NCI-H2227 treated with DMSO at 0.1 percent for 48 hours (cell line): Measurements from ENCODE around the gene KANK4.

ENCODE experiments used
- DNase-seq: peaks from one replicate; lab custom pipeline; 2025; lab: John Stamatoyannopoulos, UW

Gene KANK4

DNA sequence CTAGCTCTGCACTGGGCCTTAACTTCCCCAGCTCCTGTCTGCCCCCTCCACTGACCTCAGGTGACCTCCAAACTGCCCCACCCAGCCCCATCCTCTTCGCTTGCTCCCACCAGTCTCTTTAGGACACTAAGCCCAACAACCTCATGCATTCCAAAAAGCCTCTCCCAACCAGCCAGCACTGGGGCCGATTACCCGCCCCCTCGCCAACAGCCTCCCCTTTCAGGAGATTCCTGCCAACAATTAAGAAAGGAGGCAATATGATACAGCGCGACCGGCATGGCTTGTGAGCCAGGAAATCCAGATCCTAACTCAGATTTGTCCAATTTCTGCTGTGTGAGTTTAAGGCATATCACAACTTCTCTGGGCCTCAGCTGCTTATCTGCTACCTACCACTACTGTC lies 14.7 kb downstream of the KANK4 start:
- no peak for DNase-seq

DNA sequence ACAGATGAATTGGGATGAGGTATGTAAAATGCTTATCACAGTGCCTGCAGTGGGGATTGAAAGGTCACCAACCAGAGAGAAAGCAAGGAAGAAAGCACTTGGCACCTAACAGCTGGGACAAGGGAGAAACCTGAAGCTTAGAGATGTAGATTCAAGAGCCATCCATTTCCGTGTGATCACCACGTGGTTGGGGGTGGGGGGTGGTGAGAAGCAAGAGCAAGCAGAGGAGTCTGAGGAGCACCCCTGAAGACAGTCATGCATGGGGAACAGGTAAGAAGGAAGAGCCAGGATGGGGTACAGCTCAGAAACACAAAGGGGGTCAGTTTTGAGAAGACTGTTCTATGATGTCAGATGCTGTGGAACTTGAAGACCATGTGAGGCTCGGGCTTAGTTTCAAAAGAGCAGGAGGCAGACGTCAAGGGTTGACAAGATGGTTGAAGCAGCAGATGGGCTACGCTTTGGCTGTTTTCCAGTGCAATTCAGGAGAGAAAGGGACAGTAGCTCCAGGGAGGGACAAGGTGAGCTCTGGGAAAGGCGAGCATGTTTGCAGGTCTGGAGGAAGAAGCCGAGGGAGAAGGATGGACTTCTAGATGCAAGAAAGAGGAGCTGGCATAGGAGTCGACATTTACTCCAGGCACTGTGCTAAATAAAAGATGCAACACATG lies 17.4 kb downstream of the KANK4 start:
- DNase-seq = no peak

DNA sequence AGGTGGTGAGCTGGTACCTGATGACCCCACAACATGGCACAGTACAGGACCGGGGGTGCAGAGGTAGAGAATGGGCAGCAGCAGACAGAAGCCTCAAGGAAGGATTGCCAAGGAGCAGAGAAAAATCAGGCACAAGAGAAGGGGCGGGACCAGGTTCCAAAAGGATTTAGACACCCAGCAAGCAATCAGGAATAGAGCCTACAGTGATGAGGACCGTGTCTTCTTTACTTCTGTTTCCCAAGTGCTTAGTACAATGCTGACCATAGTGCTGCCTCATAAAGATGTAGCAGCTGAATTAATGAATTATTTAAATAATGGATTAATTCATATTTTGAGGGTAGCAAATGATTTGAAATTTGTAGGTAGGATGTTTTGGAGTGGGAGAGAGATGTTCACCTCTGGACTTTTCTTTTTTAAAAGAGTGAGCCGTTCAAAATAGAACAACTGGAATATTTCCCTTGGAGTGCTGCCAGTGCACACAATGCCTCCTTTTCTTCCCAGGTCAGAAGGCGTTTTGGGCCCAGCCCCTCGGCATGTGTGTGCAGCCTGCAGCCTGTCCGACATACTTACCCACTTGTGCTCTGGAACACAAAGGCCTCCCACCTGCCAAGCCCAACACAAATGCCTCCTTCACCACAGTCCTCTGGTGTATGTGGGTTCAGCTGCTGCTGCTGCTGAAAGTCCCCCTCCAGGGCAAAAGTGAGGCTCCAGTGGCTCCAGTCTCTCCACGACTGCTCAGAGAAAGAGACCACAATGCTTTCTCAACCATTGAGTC lies 19.6 kb downstream of the KANK4 start:
- peak; percentile 28 for DNase-seq

DNA sequence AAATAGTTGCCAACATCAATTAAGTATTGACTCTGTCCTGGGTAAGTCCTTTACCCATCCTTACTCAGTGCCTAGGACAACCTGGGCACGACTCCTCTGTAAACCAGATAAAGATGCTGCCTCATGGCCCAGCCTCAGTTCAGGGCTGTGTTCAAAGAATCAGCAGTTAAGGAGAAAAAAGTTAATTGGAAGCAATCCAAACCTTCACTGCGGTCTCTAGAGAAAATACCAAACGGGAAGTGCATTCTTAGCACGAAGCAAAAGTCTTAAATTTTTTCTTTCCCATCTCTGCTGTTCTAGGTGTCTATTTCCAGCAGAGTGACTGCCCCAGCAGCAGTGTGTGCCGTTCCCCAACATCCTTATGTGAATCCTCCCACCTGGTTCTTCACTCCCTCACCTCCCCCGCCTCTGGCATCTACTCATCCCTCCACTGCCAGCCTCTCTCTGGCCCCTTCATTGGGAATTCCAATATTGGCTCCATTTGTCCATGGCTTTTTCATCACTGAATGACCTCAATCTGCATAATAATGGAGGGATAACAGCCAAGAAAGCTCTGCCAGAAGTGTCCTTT lies 23.2 kb downstream of the KANK4 start:
- DNase-seq = no peak

DNA sequence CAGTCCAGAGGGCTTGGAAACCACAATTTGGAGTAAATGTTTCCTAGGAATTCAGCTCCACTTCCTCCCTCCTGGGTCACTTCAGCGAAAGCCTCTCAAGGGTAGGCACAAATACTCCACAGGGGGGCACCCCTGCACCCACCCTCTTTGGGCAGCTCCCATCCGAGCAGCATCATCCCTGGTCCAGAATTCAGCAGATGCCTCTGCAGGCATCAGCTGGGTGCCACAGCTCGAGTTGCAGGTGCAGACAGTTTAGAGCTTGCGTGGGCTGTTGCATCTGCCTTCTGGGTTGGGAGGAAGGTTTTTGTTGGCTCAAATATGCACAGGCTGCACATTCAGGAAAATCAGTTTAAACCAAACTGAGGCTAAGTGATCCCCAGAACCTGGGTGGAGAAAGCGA lies 25.0 kb downstream of the KANK4 start:
- DNase-seq = no peak

DNA sequence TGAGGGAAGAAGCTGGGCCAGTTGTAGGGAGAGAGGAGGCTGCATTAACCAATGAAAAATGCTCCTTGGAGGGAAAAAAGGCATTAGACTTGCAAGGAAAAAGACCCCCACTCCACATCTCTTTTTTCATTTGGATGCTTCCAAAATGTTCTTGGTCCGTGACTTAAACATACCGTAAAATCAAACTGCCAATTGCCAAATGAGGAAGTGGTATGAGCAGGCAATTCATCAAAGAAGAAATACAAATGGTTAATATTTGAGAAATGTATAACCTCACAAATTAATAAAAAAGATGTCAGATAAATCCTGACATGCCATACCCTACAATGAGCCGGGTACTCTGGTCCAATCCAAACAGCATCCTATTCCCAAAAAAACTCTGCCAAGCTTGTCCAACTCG lies 30.6 kb downstream of the KANK4 start:
- DNase-seq = no peak

DNA sequence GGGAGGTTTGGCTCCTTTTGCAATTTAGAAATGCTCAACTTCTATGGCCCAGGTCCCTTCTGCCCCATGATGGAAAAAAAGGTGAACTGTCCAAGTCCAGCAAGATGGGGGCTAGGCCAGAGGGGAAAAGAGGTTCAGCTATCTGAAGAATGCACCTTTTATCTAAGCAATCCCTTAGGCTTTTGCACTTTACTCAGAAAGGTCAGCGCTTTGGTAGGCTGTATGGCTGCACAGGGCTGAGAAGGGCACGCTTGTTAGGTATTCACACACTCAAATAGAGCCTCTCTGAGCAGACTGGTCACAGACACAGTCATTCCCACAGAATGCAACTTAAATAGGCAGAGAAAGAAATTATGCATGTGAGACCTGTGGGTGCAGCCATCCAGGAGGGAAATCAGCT lies 31.0 kb downstream of the KANK4 start:
- DNase-seq = no peak

DNA sequence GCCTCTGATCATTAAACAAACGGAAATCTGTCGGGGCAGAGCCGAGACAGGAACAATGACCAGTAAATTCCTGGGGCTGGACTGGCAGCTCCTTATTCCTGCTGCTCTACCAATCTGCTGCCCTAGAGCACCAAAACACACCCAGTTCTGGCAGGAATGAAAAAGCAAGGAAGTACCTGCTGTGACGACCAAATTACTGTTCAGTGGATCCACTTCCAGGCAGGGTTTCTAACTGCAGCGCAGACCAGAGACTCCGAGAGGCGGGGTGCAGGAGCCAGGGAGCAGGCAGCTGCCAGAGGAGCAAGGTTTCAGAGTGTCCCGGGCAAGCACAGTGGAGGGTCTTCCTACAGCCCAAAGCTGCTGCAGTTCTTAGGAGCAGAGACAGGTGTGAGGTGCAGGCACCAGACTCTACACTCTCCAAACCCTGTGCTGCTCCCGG lies 32.4 kb downstream of the KANK4 start:
- DNase-seq = peak; percentile 29

DNA sequence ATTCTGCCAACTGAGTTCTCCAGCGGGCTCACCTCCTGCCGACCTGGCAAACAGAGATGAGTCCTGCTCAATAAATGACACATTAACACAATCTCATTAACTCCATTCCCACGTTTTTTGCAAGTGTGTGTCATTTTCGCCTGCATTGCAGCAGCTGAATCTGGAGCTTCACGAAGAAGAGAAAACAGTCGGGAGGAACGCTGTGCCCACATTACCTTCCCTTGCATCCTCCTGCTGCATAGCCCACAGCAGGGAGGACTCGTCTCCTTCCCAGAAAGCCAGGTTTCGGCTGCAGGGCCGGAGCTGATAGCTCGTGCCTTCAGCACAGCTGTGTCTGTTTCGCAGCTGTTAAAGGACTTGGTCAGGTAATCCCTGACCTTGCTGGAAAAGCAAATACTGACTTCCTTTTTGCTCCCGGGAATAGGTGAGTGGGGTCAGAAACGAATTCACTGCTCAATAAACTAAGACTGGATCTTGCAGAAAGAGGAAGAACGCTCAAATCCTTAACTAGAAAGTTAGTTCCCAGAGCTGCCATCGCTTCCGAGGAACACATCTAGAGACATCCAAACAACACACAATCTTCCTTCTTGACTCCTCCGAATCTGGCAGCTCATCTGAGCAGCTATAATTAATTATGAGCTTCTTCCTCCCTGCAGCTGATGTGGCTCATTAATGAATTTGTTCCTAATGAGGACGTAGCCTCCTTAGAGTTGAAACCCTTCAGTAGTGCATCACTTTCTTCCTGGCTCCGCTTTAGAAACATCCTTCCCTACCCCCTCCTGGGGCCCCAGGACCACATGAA lies 33.0 kb downstream of the KANK4 start:
- no peak for DNase-seq

DNA sequence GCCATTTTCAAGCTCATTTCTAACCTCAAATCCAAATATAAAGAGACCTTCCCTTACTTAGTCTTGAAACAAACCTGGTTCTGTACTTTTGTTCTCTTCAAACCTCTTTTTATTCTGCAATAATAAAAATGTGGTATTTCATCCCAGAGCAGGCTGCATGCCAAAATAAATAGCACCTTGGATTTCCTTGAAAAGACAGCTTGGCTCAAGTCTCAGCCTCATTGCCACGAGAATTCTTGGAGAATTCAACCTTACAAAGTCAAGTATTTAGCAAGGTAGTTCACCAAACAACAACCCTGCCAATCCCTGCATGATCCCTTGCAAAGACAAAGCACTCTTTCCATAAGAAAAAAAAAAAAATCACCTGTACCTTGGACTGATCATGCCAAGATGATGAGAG lies 33.8 kb downstream of the KANK4 start:
- no peak for DNase-seq

DNA sequence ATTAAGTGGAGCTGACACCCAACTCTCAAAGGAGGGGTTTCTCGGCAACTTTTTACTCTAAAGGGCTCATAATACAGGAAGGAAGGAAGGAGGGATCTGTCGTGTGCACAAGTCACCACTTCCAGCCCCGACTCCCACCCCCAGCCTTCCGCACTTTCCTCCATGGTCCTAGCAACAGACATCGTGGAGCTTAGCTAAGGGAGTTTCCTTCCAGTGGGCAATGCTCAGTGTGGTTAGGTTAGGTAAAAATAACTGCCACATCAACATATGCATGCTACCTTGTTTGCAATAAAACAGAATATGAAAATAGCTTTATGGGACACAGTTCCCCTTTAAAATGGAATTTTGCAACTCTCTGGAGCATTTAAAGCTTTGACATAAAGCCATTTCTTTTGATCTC lies 35.2 kb downstream of the KANK4 start:
- no peak for DNase-seq

DNA sequence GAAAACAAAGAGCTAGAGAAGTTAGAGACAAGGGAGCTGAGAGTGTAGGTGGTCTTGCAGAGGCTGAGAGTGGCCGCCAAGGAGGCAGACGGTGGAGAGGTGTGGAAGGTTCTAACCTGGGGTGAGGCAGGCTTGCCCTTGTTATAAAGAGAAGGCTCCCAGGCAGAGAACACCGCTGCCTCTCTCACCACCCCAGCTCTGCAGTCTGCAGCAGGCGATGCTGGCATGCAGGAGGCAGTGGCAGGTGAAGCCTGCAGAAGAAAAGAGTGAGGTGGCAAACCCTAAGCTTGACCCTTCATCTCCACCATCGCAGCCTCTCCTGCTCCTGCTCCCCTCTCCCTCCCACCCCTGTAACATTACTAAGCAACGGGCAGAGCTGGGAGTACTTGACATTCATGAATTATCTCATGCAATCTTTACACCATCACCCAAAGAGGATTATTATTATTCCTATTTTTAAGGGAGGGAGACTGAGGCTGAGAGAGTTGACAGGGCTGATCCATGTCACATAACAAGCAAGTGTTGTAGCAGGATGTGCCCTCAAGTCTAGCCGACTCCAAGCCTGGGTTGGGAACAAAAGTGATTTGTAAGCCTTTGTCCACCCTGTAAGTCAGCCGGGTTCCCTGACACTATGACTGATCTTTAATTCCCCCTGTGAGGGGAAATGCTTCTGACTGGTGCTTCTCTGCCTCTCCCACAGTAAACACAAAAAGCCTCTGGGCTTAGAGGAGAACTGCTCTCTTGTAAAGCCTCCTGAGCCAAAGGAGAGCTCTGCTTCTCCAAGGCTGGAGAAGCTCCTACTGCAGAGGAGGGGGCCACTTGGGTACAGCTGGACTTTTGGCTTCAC lies 36.1 kb downstream of the KANK4 start:
- DNase-seq = no peak

DNA sequence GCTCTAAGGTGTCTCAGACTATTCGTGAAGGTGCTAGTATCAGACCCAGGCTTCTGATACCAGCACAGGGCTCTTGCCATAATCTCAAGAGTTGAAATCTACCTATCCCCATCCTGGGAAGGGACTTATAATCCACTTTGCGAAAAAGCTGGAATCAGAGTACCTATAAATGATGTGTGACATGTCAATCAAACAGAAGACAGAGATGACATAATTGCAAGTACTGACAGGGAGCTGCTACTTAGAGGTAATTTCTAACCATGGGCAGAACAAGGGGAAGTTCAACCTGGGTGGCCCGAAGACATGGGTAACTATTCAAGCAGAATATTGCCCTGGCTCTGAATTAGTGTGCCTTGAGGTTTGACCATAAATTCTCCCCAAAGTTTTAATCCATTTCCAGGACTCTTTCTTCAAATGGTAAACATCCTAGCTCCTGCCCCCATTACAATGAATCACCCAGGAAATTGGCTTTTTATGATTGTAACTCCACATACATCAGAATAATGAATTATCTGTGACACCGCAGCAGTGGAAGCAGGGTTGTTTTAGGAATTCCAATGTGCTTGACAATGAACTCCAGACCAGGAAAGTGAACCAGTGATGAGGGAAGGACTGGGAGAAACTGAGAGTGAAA lies 37.2 kb downstream of the KANK4 start:
- DNase-seq = no peak

DNA sequence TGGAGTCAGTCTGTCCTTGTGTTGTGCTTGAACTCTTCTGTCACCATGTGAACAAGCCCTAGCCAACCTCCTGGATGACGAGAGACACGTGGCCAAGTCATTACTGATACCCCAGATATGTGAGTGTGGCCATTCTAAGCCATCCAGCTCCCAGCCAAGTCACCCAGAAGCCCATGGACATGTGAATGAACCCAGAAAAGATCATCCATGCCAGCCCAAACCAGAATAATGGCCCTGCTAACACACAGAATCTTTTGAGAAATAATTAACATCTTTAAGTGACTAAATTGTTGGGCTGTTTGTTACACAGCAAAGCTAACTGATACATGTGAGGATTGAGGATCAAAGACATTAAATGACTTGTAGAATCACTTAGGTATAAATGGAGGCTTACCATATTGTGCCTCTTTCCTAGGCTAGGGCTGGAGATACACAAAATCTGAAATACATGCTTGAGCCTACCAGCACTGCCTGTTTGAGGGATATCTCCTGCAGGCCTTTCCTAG lies 38.2 kb downstream of the KANK4 start:
- DNase-seq = no peak

DNA sequence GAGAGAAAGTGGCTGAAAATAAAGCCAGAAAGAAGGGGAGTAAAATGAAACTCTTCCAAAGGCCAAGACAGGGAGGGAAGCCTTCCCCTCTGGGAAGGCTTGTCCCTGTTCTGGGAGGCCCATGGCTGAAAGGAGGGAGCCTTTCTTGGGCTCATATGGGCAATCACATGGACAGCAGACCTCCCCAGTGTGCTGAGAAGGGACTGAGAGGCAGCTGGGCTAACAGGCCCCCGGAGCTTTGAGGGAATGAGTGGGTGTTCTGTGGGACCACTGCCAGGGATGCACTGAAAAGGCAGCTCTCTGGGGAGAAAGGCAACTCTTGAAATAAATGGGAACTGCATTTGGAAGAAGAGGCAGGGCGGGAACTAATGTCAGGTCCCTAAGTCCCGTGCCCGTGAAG lies 39.1 kb downstream of the KANK4 start:
- DNase-seq = no peak

DNA sequence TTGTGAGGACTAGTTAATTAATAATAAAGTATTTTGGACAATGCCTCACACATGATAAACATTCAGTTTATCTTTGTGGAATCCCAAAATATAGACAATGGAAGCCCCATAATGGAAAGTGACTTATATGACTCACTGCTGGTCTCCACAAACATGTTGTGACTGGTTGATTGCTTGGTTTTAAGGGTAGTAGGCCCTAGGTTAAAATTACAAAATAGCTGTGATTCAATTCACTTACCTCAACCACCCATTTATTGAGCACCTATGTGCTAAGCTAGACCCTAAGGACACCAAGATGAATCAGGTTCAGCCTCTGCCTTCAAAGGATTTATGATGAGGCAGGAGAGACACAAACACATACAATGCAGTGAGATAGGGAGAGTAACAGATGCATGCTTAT lies 42.4 kb downstream of the KANK4 start:
- no peak for DNase-seq

DNA sequence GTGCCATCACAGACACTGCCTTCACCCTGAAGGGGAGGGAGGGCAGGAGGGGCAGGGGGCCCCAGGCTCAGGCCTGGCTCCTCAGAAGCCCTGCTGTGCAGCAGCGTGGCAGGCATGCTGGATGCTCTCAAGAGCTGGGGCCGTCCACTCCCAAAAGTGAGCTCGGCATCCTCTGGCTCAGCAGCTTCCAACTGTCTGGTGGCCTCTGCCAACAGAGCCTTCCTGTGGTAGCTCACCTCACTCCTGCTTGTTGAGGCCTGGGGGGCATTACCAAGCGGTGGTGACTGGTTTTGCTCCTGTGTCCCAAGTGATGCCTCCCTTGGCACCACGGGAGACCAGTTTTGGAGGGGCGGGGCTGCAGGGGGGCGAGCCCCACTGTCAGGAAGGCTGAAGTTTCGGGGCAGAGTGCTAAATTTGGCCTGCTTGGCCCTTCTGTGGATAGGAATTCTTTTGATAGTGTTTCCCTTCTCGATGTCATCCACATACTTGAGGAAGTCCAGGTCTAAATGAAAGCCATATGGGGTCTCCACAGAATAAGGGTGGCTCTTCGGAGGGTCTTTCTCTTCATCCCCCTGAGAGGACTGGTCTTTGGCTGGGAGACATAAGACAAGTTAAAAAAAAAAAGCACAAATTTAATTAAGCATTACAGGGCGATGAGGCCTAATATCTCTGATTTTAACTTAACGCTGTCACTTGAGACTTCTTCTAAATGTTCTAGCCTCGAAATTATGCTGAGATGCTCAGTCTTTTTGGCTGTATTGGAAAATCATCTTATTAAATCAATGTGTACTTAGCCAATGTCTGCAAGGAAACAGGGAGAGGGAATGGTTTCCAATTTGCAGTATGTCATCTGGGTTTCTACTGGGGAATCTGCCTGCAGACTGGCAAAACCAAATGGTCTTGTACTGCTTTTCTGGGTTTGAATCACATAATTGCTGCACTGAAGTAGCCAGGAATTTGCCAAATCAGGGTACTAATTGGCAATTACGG lies 44.4 kb downstream of the KANK4 start:
- no peak for DNase-seq

DNA sequence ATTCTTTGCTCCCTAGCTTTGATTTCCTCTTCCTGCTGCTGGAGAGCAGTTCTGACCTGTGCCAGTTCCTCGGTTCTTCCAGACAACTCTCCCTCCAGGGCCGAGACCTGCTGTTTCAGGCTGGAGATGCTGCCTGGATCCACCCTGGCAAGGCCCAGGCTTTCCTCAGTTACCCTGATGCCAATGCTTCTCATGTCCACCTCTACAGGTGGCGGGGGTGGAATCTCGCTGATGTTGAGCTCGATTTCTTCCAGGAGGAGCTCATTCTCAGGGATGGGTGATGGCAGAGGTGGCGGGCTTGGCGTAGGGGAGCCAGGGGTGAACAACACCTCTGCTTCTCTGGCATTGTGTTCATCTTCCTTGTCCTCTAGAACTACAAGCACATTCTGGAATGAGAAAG lies 45.3 kb downstream of the KANK4 start:
- no peak for DNase-seq

DNA sequence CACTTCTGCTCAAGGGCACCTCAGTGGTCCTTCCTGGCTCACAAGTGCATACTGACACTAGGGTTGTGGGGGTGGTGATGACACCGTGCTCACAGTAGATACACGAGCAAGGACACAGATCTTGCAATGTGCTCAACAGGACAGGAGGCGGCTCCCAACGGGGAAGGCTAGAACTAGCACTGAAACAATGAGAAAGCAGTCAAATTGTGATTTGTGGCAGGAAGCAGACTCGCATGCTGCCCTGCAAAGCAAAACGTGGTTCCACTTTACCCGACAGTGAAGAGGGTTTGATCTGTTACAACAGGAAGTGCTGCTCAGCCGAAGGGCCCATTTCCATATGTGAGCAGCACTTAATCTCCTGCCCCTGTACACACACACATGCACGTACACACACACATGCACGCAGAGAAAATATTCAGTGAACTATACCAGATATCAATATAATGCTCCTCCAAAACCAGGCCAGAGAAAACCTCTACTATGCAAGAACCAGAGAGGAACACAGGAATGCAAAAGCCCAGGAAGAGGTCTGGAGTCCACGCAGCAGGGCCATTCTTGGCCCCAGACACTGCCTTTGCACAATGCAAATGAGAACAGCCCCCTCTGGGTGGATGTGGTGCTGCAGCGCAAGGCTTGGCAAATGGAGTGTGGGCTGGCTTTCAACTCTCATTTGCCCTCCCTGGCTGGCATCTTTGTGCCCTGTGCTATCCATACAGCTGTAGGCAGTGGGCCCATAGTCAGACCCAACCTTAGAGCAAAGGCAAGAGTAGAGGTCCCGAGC lies 47.1 kb downstream of the KANK4 start:
- no peak for DNase-seq
